GM12872 (cell line): ENCODE measurements around the gene WDR64.

Experiments
- CTCF ChIP-seq: IDR thresholded peaks from 3 replicates; pipeline ENCODE4 v1.5.1; 2011; ENCODE audit warnings: low read depth, mild to moderate bottlenecking, low read length, moderate library complexity; ENCODE audit not compliant: insufficient read depth

The WDR64 gene

DNA sequence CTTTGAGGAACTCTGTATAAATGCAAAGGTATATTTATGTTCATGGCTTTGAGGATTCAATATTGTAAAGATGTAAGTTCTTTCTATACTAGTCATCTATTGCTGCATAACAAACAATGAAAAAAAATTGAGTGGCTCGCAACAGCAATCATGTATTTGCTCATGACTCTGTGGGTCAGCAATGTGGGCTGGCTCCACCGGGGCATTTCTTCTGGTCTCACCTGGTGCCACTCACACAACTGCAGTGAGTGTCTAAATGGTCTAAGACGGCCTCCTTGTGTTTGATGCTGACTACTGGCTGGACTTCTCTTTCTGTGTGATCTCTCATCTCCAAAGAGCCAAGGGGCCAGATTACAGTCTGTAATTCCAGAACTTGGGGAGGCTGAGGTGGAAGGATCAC lies 150.8 kb downstream of the WDR64 start:
- TF ChIP-seq CTCF, result no peak

GRCh38 chr1:241808265-241808664 lies 156.2 kb downstream of the WDR64 start:
- TF ChIP-seq CTCF, result no peak

DNA sequence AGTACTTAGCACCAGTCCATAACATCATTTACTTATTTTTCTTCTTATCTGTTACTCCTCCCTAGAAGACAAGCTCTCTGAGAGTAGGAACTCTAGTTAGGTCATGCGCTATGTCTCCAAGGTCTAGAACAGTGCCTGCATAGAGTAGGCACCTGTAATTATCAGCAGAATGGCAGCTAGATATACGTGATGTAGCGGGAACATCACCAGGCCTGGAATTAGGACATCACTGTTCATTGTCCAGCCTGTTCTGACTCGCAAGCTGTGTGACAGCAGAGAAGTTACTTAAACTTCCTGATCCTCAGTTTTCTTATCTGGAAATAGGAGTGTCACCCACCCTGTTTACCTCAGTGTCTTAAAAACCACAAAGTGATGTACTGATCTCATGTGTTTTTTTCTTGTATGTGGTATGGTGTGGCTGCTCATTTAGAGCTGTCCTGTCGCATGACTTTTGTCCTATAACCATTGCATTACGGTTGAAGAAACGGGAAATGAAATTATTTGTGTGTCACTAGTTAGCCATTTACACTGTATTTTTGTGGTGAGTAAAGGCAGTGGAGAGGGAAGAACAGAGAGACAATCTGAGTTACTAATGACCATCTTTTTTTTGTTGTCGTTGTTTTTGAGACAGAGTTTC lies 158.8 kb downstream of the WDR64 start:
- no peak for TF ChIP-seq CTCF

DNA sequence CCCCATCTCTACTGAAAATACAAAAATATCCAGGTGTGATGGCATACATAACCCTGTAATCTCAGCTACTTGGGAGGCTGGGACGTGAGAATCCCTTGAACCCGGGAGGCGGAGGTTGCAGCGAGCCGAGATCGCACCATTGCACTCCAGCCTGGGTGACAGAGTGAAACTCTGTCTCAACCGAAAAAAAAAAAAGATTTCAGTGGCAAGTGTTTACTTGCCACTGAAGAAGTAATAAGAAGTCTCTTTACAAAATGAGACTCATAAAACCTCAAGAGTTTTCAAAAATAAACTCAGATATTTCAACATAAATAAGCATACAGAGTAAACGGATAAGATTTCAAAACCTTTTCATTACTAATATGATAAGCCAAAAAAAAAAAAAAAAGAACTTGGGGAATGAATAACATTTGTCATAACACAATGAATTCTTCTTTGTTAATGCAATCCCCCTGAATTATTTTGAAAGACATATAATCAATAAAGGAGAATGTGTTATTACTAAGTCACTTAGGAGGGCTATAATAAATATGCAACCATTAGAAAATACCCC lies 161.8 kb downstream of the WDR64 start:
- TF ChIP-seq CTCF, result no peak

DNA sequence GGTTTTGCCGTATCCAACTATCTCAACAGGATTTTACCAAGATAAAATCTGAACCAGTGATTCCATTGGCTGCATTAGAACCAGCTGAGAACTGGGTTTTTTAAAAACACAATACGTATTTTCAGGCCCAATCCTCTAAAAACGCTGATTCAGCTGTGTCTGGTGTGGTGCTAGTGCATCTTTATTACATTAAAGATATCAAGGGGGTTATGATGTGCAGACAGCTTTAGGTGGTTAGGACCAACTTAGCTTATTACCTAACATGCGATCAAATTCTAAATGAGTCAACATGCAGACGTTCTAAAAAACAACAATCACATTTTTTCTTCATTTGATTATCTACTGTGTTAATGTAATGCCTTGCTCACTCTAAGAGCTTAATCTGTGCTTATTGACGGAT lies 163.9 kb downstream of the WDR64 start:
- TF ChIP-seq CTCF, result no peak

GRCh38 chr1:241817331-241817792 lies 165.3 kb downstream of the WDR64 start:
- TF ChIP-seq CTCF, result no peak

- TF ChIP-seq CTCF, result no peak
These were observed 166.0 kb downstream of the WDR64 start for GRCh38 chr1:241817956-241818612.
